ENCODE measurements around the gene XRCC4. TPM values are rescaled to one million over a fixed set of nuclear protein-coding genes. Genes with fewer than 3 reads are reported as not detected.

Gene XRCC4
- polyA plus RNA-seq, 1 donor from 2014 or later, result 22.9 TPM

GRCh38 chr5:83400241-83400640 is 322.9 kb downstream of the XRCC4 start:
- Histone ChIP-seq H3K9me2 (ENCODE audit: insufficient read depth, low read length) (no peaks in the 10 kb centered on the region), H3K27me3 (ENCODE audit: insufficient read depth, low read depth, low read length) (no peaks in the 10 kb centered on the region), H3K4me2 (ENCODE audit: low read length) (no peak overlapping the region), H3K36me3 (ENCODE audit: insufficient read depth, low read length) (no peaks in the 10 kb centered on the region), H3K27ac (ENCODE audit: low read length) (no peak overlapping the region), H3K79me2 (replicated peaks; ENCODE audit: insufficient read depth, low read length) (no peaks in the 10 kb centered on the region), H4K20me1 (ENCODE audit: insufficient read depth) (no peaks in the 10 kb centered on the region), H3K9ac (ENCODE audit: low read length) (no peak overlapping the region), H2AFZ (ENCODE audit: low read depth, low read length) (no peak overlapping the region), H3K9me3 (ENCODE audit: low read length) (no peaks in the 10 kb centered on the region), H3F3A (ENCODE audit: insufficient read depth, low read length, poor library complexity, severe bottlenecking) (peaks cover 9% of the 10 kb centered on the region), H3K4me3 (ENCODE audit: low read length) (no peak overlapping the region)
- TF ChIP-seq RAD21 (conservative IDR thresholded peaks at IDR 0.05) (no peak), MXI1 (conservative IDR thresholded peaks at IDR 0.05; ENCODE audit: poor library complexity, severe bottlenecking) (no peak), CTCF (IDR thresholded peaks at IDR 0.05; ENCODE audit: poor library complexity, severe bottlenecking) (no peak), EP300 (conservative IDR thresholded peaks at IDR 0.05; ENCODE audit: poor library complexity, severe bottlenecking) (no peak), EZH2 (IDR thresholded peaks at IDR 0.05; ENCODE audit: borderline replicate concordance, insufficient read depth, low read length, poor library complexity, severe bottlenecking) (no peak), SMC3 (conservative IDR thresholded peaks at IDR 0.05; ENCODE audit: poor library complexity) (no peak), REST (IDR thresholded peaks at IDR 0.05; ENCODE audit: borderline replicate concordance) (no peak), POLR2AphosphoS5 (IDR thresholded peaks at IDR 0.05) (no peak), TAF1 (IDR thresholded peaks at IDR 0.05; ENCODE audit: low read depth) (no peak)

- H3K27ac ChIP-seq (ENCODE audit: low read length), result no peak overlapping the region
- H3K4me3 ChIP-seq (ENCODE audit: low read length), result no peak overlapping the region
- H3K4me2 ChIP-seq (ENCODE audit: low read length), result no peak overlapping the region
- no peak for TF ChIP-seq TAF1 (IDR thresholded peaks at IDR 0.05; ENCODE audit: low read depth)
- no peak for TF ChIP-seq EP300 (conservative IDR thresholded peaks at IDR 0.05; ENCODE audit: poor library complexity, severe bottlenecking)
- TF ChIP-seq POLR2AphosphoS5 (IDR thresholded peaks at IDR 0.05), result no peak
- TF ChIP-seq EZH2 (IDR thresholded peaks at IDR 0.05; ENCODE audit: borderline replicate concordance, insufficient read depth, low read length, poor library complexity, severe bottlenecking), result no peak
- no peak for TF ChIP-seq MXI1 (conservative IDR thresholded peaks at IDR 0.05; ENCODE audit: poor library complexity, severe bottlenecking)
- no peak for TF ChIP-seq SMC3 (conservative IDR thresholded peaks at IDR 0.05; ENCODE audit: poor library complexity)
- TF ChIP-seq REST (IDR thresholded peaks at IDR 0.05; ENCODE audit: borderline replicate concordance), result no peak
- no peak for TF ChIP-seq RAD21 (conservative IDR thresholded peaks at IDR 0.05)
- no peak for TF ChIP-seq CTCF (IDR thresholded peaks at IDR 0.05; ENCODE audit: poor library complexity, severe bottlenecking)
- H3K9ac ChIP-seq (ENCODE audit: low read length), result no peak overlapping the region
- H3K9me2 ChIP-seq (ENCODE audit: insufficient read depth, low read length), result no peaks in the 10 kb centered on the region
- H3K9me3 ChIP-seq (ENCODE audit: low read length), result no peaks in the 10 kb centered on the region
- no peaks in the 10 kb centered on the region for H4K20me1 ChIP-seq (ENCODE audit: insufficient read depth)
- no peaks in the 10 kb centered on the region for H3K79me2 ChIP-seq (replicated peaks; ENCODE audit: insufficient read depth, low read length)
- no peak overlapping the region for H2AFZ ChIP-seq (ENCODE audit: low read depth, low read length)
- no peaks in the 10 kb centered on the region for H3K36me3 ChIP-seq (ENCODE audit: insufficient read depth, low read length)
- H3F3A ChIP-seq (ENCODE audit: insufficient read depth, low read length, poor library complexity, severe bottlenecking), result peaks cover 9% of the 10 kb centered on the region
- H3K27me3 ChIP-seq (ENCODE audit: insufficient read depth, low read depth, low read length), result no peaks in the 10 kb centered on the region
Measured at GRCh38 chr5:83400701-83401100, 323.4 kb downstream of the XRCC4 start.
